ENCODE data around the gene BIN2. TPM values are rescaled to one million over a fixed set of nuclear protein-coding genes. Genes with fewer than 3 reads are reported as not detected.

The BIN2 gene
- total and polyA plus RNA-seq, 8 donors, result 2.2 to 33.0 (median 4.2) TPM

- no peak overlapping the region for H3K4me3 ChIP-seq
- H3K4me1 ChIP-seq, result peaks cover 0 to 49% (median 0%) of the 10 kb centered on the region in 4 donors
- H3K36me3 ChIP-seq, result no peaks in the 10 kb centered on the region
- no peak for TF ChIP-seq POLR2AphosphoS5 (IDR thresholded peaks at IDR 0.05)
- peak overlapping the region in 2 of 5 donors; percentile 63 to 76 for H3K27ac ChIP-seq
- DNase-seq, result peak in 1 of 2 donors; percentile 33
- no peaks in the 10 kb centered on the region for H3K9me3 ChIP-seq
- H3K27me3 ChIP-seq, result no peaks in the 10 kb centered on the region
- intact Hi-C loops (cut with DNase I; ENCODE audit: low total_unique reads), result no loop called here
- 61 to 72% (median 66%) methylated on average over 7 of the region's 7 CpGs for WGBS, 5 donors
These were observed 2.9 kb upstream of the BIN2 start for GRCh38 chr12:51326698-51327439.

- intact Hi-C loops (cut with DNase I; ENCODE audit: low total_unique reads), result no loop called here
- peaks cover 0 to 66% (median 11%) of the 10 kb centered on the region in 4 donors for H3K4me1 ChIP-seq
- no peaks in the 10 kb centered on the region for H3K36me3 ChIP-seq
- peak in 1 of 2 donors; percentile 31 for DNase-seq
- H3K27ac ChIP-seq, result no peak overlapping the region
- H3K27me3 ChIP-seq, result no peaks in the 10 kb centered on the region
- no peaks in the 10 kb centered on the region for H3K9me3 ChIP-seq
- TF ChIP-seq CTCF (IDR thresholded peaks at IDR 0.05) (no peak), POLR2AphosphoS5 (IDR thresholded peaks at IDR 0.05) (no peak), EP300 (IDR thresholded peaks at IDR 0.05) (no peak), POLR2A (IDR thresholded peaks at IDR 0.05) (no peak)
- WGBS, 5 donors, result 63 to 80% (median 66%) methylated on average over 4 of the region's 4 CpGs
- no peak overlapping the region for H3K4me3 ChIP-seq
These were observed 979 bp upstream of the BIN2 start for GRCh38 chr12:51324953-51325352.

GRCh38 chr12:51323317-51323960 is 535 bp downstream of the BIN2 start:
- whole genome bisulfite sequencing, 5 donors, result 77 to 86% (median 82%) methylated on average over 15 of the region's 15 CpGs
- intact Hi-C loops (cut with DNase I; ENCODE audit: low total_unique reads), result no loop called here
- TF ChIP-seq POLR2AphosphoS5 (IDR thresholded peaks at IDR 0.05), result no peak
- TF ChIP-seq POLR2A (IDR thresholded peaks at IDR 0.05), result no peak
- no peak for TF ChIP-seq CTCF (IDR thresholded peaks at IDR 0.05)
- TF ChIP-seq EP300 (IDR thresholded peaks at IDR 0.05), result no peak
- no peaks in the 10 kb centered on the region for H3K9me3 ChIP-seq
- H3K27ac ChIP-seq, result peak overlapping the region; percentile 64 to 90 (median 72)
- no peaks in the 10 kb centered on the region for H3K36me3 ChIP-seq
- peak overlapping the region; percentile 20 to 41 (median 36) for H3K4me3 ChIP-seq
- no peaks in the 10 kb centered on the region for H3K27me3 ChIP-seq
- DNase-seq, result peak in 1 of 2 donors; percentile 37
- peaks cover 0 to 71% (median 12%) of the 10 kb centered on the region in 4 donors for H3K4me1 ChIP-seq

GRCh38 chr12:51322452-51322851 is 1.5 kb downstream of the BIN2 start:
- Histone ChIP-seq H3K27me3 (no peaks in the 10 kb centered on the region), H3K27ac (peak overlapping the region in 4 of 5 donors; percentile 64 to 90 (median 79)), H3K36me3 (no peaks in the 10 kb centered on the region), H3K9me3 (no peaks in the 10 kb centered on the region), H3K4me3 (peak overlapping the region in 3 of 4 donors; percentile 34 to 41 (median 37)), H3K4me1 (peaks cover 0 to 72% (median 12%) of the 10 kb centered on the region in 4 donors)
- TF ChIP-seq EP300 (IDR thresholded peaks at IDR 0.05), result no peak
- TF ChIP-seq POLR2AphosphoS5 (IDR thresholded peaks at IDR 0.05), result no peak
- TF ChIP-seq POLR2A (IDR thresholded peaks at IDR 0.05), result no peak
- 72 to 83% (median 82%) methylated on average over 5 of the region's 5 CpGs for WGBS, 5 donors
- DNase-seq, result no peak
- intact Hi-C loops (cut with DNase I; ENCODE audit: low total_unique reads), result no loop called here

GRCh38 chr12:51321882-51322281 is 2.1 kb downstream of the BIN2 start:
- peaks cover 0 to 66% (median 12%) of the 10 kb centered on the region in 4 donors for H3K4me1 ChIP-seq
- H3K36me3 ChIP-seq, result no peaks in the 10 kb centered on the region
- H3K9me3 ChIP-seq, result no peaks in the 10 kb centered on the region
- DNase-seq, result no peak
- H3K27me3 ChIP-seq, result no peaks in the 10 kb centered on the region
- H3K27ac ChIP-seq, result peak overlapping the region in 1 of 5 donors; percentile 86
- TF ChIP-seq CTCF (IDR thresholded peaks at IDR 0.05) (no peak), EP300 (IDR thresholded peaks at IDR 0.05) (no peak), POLR2A (IDR thresholded peaks at IDR 0.05) (no peak), POLR2AphosphoS5 (IDR thresholded peaks at IDR 0.05) (no peak)
- WGBS, 5 donors, result 67 to 81% (median 75%) methylated on average over 3 of the region's 3 CpGs
- H3K4me3 ChIP-seq, result no peak overlapping the region
- intact Hi-C loops (cut with DNase I; ENCODE audit: low total_unique reads), result no loop called here

Measured in stomach (tissue), 9 donors.